ENCODE measurements around the gene KLHL3. TPM values are rescaled to one million over a fixed set of nuclear protein-coding genes. Genes with fewer than 3 reads are reported as not detected.

KLHL3 gene
- polyA plus RNA-seq, 1 experiment = 1.1 TPM

DNA sequence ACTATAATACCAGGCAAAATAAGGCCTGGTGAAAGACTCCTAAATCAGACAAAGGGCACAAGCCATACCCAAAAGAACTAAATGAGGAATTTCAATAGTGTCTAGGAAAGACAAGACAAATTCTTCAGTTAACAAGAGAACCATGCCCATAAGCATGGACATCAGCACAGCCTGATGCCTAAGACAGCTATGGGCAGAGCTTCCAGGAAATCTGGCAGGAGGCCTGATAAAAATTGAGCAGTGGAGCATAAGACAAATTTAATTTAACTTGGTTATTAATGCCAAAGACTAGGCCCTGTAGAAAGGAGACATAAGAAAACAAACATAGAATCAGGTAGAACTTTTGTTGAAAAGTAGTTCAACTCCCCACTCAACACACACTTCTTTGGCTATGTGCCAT, 17.3 kb downstream of the KLHL3 start:
- H3K4me3 ChIP-seq (ENCODE audit: low read depth, low read length) = no peak overlapping the region
- POLR2A ChIA-PET = no interaction called here
- H3K27me3 ChIP-seq (ENCODE audit: control insufficient read depth, insufficient read depth, low read length) = no peaks in the 10 kb centered on the region
- CTCF ChIA-PET = interaction anchor here (1.2 kb wide), 1 partner anchor 10 kb away, joined by 5 read pairs; no protein-coding TSS in a partner anchor
- H3K36me3 ChIP-seq (ENCODE audit: control insufficient read depth, insufficient read depth, low read length) = no peaks in the 10 kb centered on the region
- TF ChIP-seq CTCF (IDR thresholded peaks at IDR 0.05; ENCODE audit: insufficient read depth, low read depth, low read length) = no peak
- DNase-seq (ENCODE audit: low read depth) = no peak

DNA sequence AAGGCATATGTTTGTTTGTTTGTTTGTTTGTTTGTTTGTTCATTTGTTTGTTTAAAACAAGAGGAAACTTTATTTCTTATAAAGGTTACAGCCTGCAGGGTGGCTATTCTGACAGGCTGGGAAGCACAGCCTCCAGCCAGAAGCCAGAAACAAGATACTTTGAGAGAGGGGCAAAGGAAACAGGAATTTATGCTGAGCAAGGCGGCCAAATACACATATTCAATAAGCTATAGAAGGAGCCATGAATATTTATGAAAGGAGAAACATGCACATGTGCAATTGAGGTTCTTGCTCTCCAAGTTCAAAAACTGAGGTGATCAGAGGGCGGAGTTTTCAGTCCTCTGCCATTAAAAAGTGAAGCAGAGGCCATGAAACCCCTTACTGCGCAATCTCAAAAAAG, 19.6 kb downstream of the KLHL3 start:
- no peak for TF ChIP-seq CTCF (IDR thresholded peaks at IDR 0.05; ENCODE audit: insufficient read depth, low read depth, low read length)
- Histone ChIP-seq H3K4me3 (ENCODE audit: low read depth, low read length) (no peak overlapping the region), H3K27me3 (ENCODE audit: control insufficient read depth, insufficient read depth, low read length) (no peaks in the 10 kb centered on the region), H3K36me3 (ENCODE audit: control insufficient read depth, insufficient read depth, low read length) (no peaks in the 10 kb centered on the region)
- no peak for DNase-seq (ENCODE audit: low read depth)
- ChIA-PET POLR2A (no interaction called here), CTCF (no interaction called here)

DNA sequence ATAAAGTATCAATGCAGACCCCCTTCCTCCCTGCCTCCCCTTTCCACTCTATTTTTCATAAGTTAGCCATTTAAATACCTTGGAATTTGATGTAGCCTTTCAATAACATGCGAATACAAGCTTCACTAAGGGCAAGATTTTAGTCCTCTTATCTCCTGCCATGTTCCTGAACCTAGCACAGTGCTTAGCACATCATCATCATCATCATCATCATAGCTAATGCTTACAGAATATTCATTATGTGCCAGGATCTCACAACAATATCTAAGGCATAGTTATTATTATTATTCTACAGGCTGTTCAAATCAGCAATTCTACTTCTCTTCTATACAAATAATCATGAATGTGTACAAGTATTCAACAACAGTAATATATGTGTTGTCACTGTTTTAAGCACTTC, 20.4 kb downstream of the KLHL3 start:
- Histone ChIP-seq H3K36me3 (ENCODE audit: control insufficient read depth, insufficient read depth, low read length) (no peaks in the 10 kb centered on the region), H3K27me3 (ENCODE audit: control insufficient read depth, insufficient read depth, low read length) (no peaks in the 10 kb centered on the region), H3K4me3 (ENCODE audit: low read depth, low read length) (no peak overlapping the region)
- ChIA-PET POLR2A (no interaction called here), CTCF (interaction anchor here (1.3 kb wide), 1 partner anchor 27 kb away, joined by 3 read pairs; no protein-coding TSS in a partner anchor)
- TF ChIP-seq CTCF (IDR thresholded peaks at IDR 0.05; ENCODE audit: insufficient read depth, low read depth, low read length) = no peak
- no peak for DNase-seq (ENCODE audit: low read depth)

DNA sequence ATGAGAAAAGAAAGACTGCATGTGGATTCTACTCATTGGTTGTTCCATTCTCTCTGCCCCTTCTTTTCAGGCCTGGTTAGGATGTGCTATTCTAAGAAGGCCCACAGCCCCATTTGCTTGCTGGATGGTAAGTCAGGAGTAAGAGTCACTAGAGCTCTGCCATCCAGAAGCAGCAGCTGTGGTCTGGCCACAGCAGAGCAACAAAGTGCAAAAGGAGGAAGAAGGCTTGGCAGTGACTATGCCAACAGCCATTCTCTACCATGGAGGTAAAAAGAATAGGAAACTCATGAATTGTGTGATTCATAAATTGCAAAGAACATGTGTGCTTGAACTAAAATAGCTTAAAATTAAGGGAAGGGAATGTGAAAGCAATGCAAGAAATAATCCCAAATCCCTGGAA, 20.9 kb downstream of the KLHL3 start:
- no peak for TF ChIP-seq CTCF (IDR thresholded peaks at IDR 0.05; ENCODE audit: insufficient read depth, low read depth, low read length)
- Histone ChIP-seq H3K36me3 (ENCODE audit: control insufficient read depth, insufficient read depth, low read length) (no peaks in the 10 kb centered on the region), H3K27me3 (ENCODE audit: control insufficient read depth, insufficient read depth, low read length) (no peaks in the 10 kb centered on the region), H3K4me3 (ENCODE audit: low read depth, low read length) (no peak overlapping the region)
- ChIA-PET POLR2A (interaction anchor here (0.6 kb wide), 1 partner anchor 145 kb away, joined by 3 read pairs; no protein-coding TSS in a partner anchor), CTCF (interaction anchor here (1.3 kb wide), 1 partner anchor 27 kb away, joined by 3 read pairs; no protein-coding TSS in a partner anchor)
- DNase-seq (ENCODE audit: low read depth) = no peak

- H3K27me3 ChIP-seq (ENCODE audit: control insufficient read depth, insufficient read depth, low read length) = no peaks in the 10 kb centered on the region
- no peak for TF ChIP-seq CTCF (IDR thresholded peaks at IDR 0.05; ENCODE audit: insufficient read depth, low read depth, low read length)
- H3K36me3 ChIP-seq (ENCODE audit: control insufficient read depth, insufficient read depth, low read length) = no peaks in the 10 kb centered on the region
- CTCF ChIA-PET = interaction anchor here (1.3 kb wide), 1 partner anchor 28 kb away, joined by 3 read pairs; no protein-coding TSS in a partner anchor
- POLR2A ChIA-PET = interaction anchor here (0.6 kb wide), 1 partner anchor 145 kb away, joined by 3 read pairs; no protein-coding TSS in a partner anchor
- no peak overlapping the region for H3K4me3 ChIP-seq (ENCODE audit: low read depth, low read length)
- no peak for DNase-seq (ENCODE audit: low read depth)
Observed at GRCh38 chr5:137714494-137714893, 21.4 kb downstream of the KLHL3 start.

All from BJ (cell line).